ENCODE data around the gene TBX4.

GRCh38 chr17:61496957-61497653 lies 44.9 kb downstream of the TBX4 start:
- TF ChIP-seq CTCF (conservative IDR thresholded peaks at IDR 0.05; ENCODE audit: low read length): no peak
- no peak for TF ChIP-seq EZH2phosphoT487 (IDR thresholded peaks at IDR 0.05; ENCODE audit: borderline replicate concordance)
